Measurements from ENCODE around the gene STT3B. TPM values are rescaled to one million over a fixed set of nuclear protein-coding genes. Genes with fewer than 3 reads are reported as not detected.

Gene STT3B
- total RNA-seq, 2 experiments from 2014 or later, result 93.5 to 122 TPM

- Histone ChIP-seq H3K79me2 (ENCODE audit: insufficient read depth, low read depth, low read length) (peaks cover 100% of the 10 kb centered on the region), H4K20me1 (ENCODE audit: insufficient read depth, low read length) (peaks cover 47% of the 10 kb centered on the region), H3K36me3 (ENCODE audit: insufficient read depth, low read length) (peaks cover 51% of the 10 kb centered on the region), H3K4me1 (ENCODE audit: insufficient read depth, low read length, poor library complexity, severe bottlenecking) (peaks cover 14% of the 10 kb centered on the region), H3K27ac (ENCODE audit: low read depth, low read length, poor library complexity, severe bottlenecking) (no peak overlapping the region), H3K9me2 (ENCODE audit: insufficient read depth, low read length) (no peaks in the 10 kb centered on the region), H2AFZ (ENCODE audit: low read length) (no peak overlapping the region), H3K9me3 (ENCODE audit: low read length) (no peaks in the 10 kb centered on the region), H3K4me2 (ENCODE audit: low read length) (no peak overlapping the region), H3K4me3 (ENCODE audit: low read depth, low read length, poor library complexity, severe bottlenecking) (no peak overlapping the region)
- intact Hi-C loops (cut with micrococcal nuclease; ENCODE audit: unreplicated experiment), result no loop called here
- ChIA-PET POLR2A (interaction anchor here (1.1 to 3.3 kb wide), 3 partner anchors 9 to 13 kb away, joined by 4 to 18 read pairs (median 5); partner anchors contain the start of gene STT3B), CTCF (ENCODE audit: unreplicated experiment) (no interaction called here)
- DNase-seq (ENCODE audit: low spot score), result no peak
- TF ChIP-seq EZH2phosphoT487 (IDR thresholded peaks at IDR 0.05; ENCODE audit: borderline replicate concordance, low read depth, low read length) (no peak), CTCF (conservative IDR thresholded peaks at IDR 0.05; ENCODE audit: low read length) (no peak)
- no TSS peak for BruUV-seq (replicated peaks)
These were observed 11.9 kb downstream of the STT3B start for GRCh38 chr3:31544634-31545033.

- intact Hi-C loops (cut with micrococcal nuclease; ENCODE audit: unreplicated experiment), result no loop called here
- H2AFZ ChIP-seq (ENCODE audit: low read length), result no peak overlapping the region
- peaks cover 42% of the 10 kb centered on the region for H3K36me3 ChIP-seq (ENCODE audit: insufficient read depth, low read length)
- no TSS peak for BruUV-seq (replicated peaks)
- ChIA-PET CTCF (ENCODE audit: unreplicated experiment) (interaction anchor here (0.6 kb wide), 1 partner anchor 1329 kb away, joined by 3 read pairs; no protein-coding TSS in a partner anchor), POLR2A (interaction anchor here (0.6 to 3.3 kb wide), 7 partner anchors 9 to 605 kb away, joined by 3 to 18 read pairs (median 4); partner anchors contain the start of gene STT3B)
- H3K9me2 ChIP-seq (ENCODE audit: insufficient read depth, low read length), result no peaks in the 10 kb centered on the region
- H3K9me3 ChIP-seq (ENCODE audit: low read length), result no peaks in the 10 kb centered on the region
- H3K79me2 ChIP-seq (ENCODE audit: insufficient read depth, low read depth, low read length), result peaks cover 100% of the 10 kb centered on the region
- no peak overlapping the region for H3K4me3 ChIP-seq (ENCODE audit: low read depth, low read length, poor library complexity, severe bottlenecking)
- TF ChIP-seq CTCF (conservative IDR thresholded peaks at IDR 0.05; ENCODE audit: low read length), result no peak
- no peak for TF ChIP-seq EZH2phosphoT487 (IDR thresholded peaks at IDR 0.05; ENCODE audit: borderline replicate concordance, low read depth, low read length)
- DNase-seq (ENCODE audit: low spot score), result no peak
- H3K27ac ChIP-seq (ENCODE audit: low read depth, low read length, poor library complexity, severe bottlenecking), result no peak overlapping the region
- no peak overlapping the region for H3K4me2 ChIP-seq (ENCODE audit: low read length)
- H3K4me1 ChIP-seq (ENCODE audit: insufficient read depth, low read length, poor library complexity, severe bottlenecking), result peaks cover 17% of the 10 kb centered on the region
- peaks cover 52% of the 10 kb centered on the region for H4K20me1 ChIP-seq (ENCODE audit: insufficient read depth, low read length)
These were observed 13.4 kb downstream of the STT3B start for GRCh38 chr3:31546162-31546561.

- peaks cover 17% of the 10 kb centered on the region for H3K4me1 ChIP-seq (ENCODE audit: insufficient read depth, low read length, poor library complexity, severe bottlenecking)
- intact Hi-C loops (cut with micrococcal nuclease; ENCODE audit: unreplicated experiment), result no loop called here
These were observed 14.0 kb downstream of the STT3B start for GRCh38 chr3:31546725-31547124.

More at GRCh38 chr3:31546725-31547124, 14.0 kb downstream of the STT3B start:
- Histone ChIP-seq H3K9me3 (ENCODE audit: low read length) (no peaks in the 10 kb centered on the region), H3K79me2 (ENCODE audit: insufficient read depth, low read depth, low read length) (peaks cover 100% of the 10 kb centered on the region), H3K4me3 (ENCODE audit: low read depth, low read length, poor library complexity, severe bottlenecking) (no peak overlapping the region), H4K20me1 (ENCODE audit: insufficient read depth, low read length) (peaks cover 56% of the 10 kb centered on the region), H2AFZ (ENCODE audit: low read length) (no peak overlapping the region), H3K36me3 (ENCODE audit: insufficient read depth, low read length) (peaks cover 42% of the 10 kb centered on the region), H3K27ac (ENCODE audit: low read depth, low read length, poor library complexity, severe bottlenecking) (no peak overlapping the region), H3K4me2 (ENCODE audit: low read length) (no peak overlapping the region), H3K9me2 (ENCODE audit: insufficient read depth, low read length) (no peaks in the 10 kb centered on the region)
- no peak for DNase-seq (ENCODE audit: low spot score)
- no peak for TF ChIP-seq CTCF (conservative IDR thresholded peaks at IDR 0.05; ENCODE audit: low read length)
- no peak for TF ChIP-seq EZH2phosphoT487 (IDR thresholded peaks at IDR 0.05; ENCODE audit: borderline replicate concordance, low read depth, low read length)
- POLR2A ChIA-PET, result interaction anchor here (0.9 to 3.3 kb wide), 4 partner anchors 10 to 323 kb away, joined by 3 to 18 read pairs (median 8); partner anchors contain the start of gene STT3B
- CTCF ChIA-PET (ENCODE audit: unreplicated experiment), result no interaction called here
- no TSS peak for BruUV-seq (replicated peaks)
